Hematopoietic multipotent progenitor cell treated with erythropoietin and hydrocortisone succinate and interleukin-3 and kit ligand, for 15 days (in vitro differentiated cells): ENCODE data around the gene AK4.
A peak's percentile ranks its signal among the peaks of the same experiment; 100 is the strongest.
"Not testable (repeated sequence)": the region's sequence is repeated elsewhere in the genome, so short reads cannot be mapped to it uniquely, and the experiment has no call there.

Source experiments
- DNase-seq: peaks from one replicate; pipeline ENCODE4 v3.0.0-alpha.2; 2015; ENCODE audit warnings: low spot score

Gene AK4

GRCh38 chr1:65150583-65151263 is 2.7 kb downstream of the AK4 start:
- no peak for DNase-seq

GRCh38 chr1:65151641-65152040 is 3.6 kb downstream of the AK4 start:
- peak; percentile 23 for DNase-seq

GRCh38 chr1:65153635-65154034 is 5.6 kb downstream of the AK4 start:
- no peak for DNase-seq

DNA sequence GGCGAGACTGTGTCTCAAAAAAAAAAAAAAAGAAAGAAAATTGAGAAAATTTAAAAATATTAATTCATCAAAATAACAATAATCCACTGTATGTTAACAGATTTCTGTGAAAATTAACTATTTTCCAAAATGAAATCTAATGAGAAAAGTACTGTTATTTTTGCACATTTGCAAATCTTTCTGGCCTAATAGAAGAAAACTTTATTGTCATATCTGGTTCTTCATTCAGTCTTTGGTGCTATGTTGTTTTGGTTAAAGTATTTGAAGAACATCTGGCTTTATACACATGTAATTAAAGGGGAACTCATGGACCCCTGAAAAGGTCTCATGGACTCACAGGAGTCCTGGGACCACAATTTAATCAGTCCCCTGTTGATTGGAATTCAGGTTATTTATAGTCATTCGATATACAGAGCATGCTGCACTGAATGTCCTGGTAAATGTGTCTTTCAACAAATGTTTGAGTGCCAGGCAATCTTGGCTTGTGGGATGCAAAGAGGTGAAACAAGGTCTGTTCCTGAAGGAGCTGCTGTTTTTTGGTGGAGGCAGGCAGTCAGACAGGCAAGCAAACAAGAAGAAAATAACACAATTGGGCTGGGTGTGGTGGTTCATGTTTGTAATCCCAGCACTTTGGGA is 9.0 kb downstream of the AK4 start:
- DNase-seq: no peak

DNA sequence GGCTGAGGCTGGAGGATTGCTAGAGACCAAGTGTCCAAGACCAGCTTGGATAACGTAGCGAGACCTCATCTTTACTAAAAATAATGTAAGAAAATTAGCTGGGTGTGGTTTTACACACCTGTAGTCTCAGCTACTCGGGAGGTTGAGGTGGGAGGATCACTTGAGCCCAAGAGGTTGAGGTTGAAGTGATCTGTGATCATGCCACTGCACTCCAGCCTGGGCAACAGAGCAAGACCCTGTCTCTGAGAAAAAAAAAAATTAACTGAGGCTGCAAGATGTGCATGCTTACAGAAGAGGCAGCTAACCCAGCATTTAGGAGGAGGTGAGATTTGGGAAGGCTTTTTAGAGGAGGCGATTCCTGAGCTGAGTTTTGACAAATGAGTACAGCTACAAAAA is 9.5 kb downstream of the AK4 start:
- DNase-seq: no peak

DNA sequence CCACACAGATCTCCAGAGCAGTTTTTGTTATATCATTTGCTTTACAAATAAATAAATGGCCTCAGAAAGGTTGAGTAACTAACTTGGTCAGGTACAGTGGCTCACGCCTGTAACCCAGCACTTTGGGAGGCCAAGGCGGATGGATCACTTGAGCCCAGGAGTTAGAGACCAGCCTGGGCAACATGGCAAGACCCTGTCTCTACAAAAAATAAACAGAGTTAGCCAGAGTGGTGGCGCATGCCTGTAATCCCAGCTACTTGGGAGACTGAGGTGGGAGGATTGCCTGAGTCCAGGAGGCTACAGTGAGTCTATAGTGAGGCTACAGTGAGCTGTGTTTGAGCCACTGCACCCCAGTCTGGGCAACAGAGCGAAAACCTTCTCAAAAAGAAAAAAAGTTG is 11.3 kb downstream of the AK4 start:
- not testable (repeated sequence) for DNase-seq

- no peak for DNase-seq
These were observed 12.0 kb downstream of the AK4 start for GRCh38 chr1:65159801-65160523.

GRCh38 chr1:65163201-65163805 is 15.3 kb downstream of the AK4 start:
- DNase-seq: no peak

DNA sequence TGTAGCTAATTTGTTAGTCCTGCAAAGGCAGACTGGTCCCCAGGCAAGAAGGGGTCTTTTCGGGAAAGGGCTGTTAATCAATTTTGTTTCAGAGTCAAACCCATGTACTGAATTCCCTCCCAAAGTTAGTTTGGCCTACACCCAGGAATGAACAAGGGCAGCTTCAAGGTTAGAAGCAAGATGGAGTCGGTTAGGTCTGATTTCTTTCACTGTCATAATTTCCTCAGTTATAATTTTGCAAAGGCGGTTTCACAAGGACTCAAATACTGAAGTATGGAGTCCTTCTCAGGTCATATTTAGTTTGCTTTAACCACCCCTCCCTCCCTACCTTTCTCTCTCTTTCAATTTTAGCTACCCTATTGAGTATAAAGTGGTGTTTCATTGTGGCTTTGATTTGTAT is 16.1 kb downstream of the AK4 start:
- DNase-seq: not testable (repeated sequence)

- DNase-seq: no peak
These were observed 16.6 kb downstream of the AK4 start for GRCh38 chr1:65164633-65165032.

GRCh38 chr1:65165269-65165993 is 17.4 kb downstream of the AK4 start:
- no peak for DNase-seq

DNA sequence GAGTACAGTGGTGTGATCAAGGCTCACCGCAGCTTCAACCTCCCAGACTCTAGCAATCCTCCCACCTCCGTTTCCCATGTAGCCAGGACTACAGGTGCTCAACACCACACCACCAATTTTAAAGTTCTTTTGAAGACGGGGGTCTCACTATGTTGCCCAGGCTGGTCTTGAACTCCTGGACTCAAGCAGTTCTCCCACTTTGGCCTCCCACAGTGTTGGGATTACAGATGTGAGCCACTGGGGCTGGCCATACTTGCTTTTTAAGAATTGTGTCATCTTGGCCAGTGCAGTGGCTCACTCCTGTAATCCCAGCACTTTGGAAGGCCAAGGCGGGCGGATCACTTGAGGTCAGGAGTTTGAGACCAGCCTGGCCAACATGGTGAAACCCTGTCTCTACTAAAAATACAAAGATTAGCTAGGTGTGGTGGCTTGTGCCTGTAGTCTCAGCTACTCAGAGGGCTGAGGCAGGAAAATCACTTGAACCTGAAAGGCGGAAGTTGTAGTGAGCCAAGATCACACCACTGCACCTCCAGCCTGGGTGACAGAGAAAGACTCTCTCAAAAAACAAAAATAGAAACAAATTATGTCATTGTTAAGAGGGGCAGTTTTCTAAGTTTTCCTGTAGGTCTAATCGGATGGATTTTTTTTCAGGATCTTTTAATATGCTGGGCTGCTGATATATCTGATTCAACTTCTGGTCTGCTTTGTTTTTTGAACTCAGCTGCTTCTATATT is 18.7 kb downstream of the AK4 start:
- no peak for DNase-seq

DNA sequence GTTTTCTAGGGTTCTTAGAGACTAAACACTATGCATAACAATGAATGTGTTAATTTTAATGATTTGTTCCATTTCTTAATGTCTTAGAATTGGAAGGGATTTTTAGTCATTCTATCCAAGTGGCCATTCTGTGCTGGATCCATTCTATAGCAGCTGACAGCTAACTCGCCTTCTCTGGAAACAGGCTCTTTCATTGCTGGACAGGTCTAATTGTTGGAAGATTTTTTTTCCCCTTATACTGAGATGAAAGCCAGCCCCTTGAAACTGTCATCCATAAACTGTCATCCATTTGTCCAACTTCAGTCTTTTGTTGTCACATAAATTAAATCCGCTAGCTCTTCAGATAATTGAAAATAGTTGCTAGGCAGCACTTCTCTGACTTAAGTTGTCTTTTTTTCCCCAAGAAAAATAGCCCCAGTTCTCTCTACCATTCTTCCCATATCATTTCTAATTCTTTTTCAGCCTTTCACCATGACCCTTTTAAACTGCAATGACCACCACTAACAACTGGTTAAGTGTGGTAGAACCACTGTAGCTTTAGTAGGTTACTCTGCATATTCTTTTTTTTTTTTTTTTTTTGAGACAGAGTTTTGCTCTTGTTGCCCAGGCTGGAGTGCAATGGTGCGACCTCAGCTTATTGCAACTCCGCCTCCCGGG is 19.7 kb downstream of the AK4 start:
- no peak for DNase-seq

DNA sequence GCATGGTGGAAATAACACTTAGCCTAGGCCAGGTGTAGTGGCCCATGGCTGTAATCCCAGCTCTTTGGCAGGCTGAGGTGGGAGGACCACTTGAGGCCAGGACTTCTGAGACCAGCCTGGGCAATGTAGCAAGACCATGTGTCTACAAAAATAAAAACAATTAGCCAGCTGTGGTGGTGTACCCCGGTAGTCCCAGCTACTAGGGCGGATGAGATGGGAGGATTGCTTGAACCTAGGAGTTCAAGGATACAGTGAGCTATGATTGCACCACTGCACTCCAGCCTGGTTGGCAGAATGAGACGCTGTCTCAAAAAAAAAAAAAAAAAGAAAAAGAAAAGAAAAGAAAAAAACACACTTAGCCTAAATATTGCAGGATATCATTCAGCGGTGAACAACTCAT is 20.9 kb downstream of the AK4 start:
- no peak for DNase-seq

DNA sequence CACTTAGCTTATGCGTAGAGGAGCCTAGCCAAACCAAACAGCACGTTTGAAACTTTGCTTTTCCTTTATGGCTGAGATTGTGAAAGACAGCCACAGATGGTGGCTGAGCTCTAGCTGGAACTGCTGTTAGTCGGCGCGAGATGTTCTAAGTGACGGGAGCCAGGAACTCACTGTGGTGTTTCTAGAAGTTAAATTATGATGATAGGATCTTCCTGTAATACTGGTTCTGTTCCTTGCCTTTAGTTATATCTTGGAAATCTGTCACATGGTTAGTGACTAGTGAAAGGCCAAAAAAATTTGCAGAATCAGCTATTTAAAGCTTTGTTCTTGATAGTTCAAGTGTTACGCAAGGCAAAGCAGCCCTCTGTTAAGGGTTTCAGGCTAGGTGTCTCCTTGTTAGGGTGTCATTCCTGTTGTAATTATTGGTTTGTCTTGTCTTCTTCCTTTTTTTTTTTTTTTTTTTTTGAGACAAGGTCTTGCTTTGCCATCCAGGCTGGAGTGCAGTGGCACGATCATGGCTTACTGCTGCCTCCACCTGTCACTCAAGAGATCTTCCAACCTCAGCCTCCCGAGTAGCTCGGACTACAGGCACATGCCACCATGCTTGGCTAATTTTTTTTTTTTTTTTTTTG is 22.6 kb downstream of the AK4 start:
- DNase-seq: no peak

DNA sequence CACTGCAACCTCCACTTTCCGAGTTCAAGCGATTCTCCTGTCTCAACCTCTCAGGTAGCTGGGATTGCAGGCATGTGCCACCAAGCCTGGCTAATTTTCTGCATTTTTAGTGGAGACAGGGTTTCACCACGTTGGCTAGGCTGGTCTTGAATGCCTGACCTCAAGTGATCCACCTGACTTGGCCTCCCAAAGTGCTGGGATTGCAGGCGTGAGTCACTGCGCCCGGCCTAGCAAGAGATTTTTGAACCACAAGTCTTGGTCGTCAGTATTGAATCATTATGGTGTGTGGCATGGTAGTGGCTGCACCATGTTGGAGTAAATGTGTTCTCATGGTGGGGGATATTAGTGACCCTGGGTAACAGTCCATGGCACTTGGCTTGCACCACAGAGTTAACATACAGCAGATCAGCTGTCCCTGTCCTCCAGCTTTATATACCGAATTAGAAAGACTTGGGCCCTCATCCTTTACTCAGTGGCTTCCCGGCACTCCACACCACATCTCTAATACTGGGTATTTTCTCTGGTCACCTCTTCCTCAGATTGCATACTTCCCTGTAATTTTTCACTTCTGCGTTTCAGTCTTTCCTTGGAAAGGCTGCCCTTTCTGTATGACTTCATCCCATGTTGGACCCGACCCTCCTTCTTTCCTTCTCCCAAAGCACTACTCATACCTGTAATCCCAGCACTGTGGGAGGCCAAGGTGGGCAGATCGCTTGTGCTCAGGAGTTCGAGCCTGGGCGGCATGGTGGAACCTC is 25.1 kb downstream of the AK4 start:
- DNase-seq: no peak

DNA sequence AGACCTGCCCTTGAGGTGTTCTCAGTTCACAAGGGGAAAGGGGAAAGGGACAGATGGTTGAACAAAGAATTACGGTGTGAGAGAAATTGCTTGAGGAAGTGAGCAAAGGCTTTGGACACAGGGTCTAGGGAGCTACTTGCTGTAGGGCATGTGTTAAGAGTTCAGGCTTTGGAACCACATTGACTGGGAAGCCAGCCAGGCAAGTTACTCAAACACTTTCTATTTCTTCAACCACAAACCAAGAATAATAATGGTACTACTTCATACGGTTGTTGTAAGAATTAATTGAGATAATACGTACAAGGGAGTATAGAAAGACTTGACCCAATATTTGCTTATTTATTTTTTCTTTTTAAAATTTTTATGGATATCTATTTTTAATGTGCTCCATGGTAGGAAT is 26.6 kb downstream of the AK4 start:
- DNase-seq: no peak

- DNase-seq: no peak
These were observed 27.4 kb downstream of the AK4 start for GRCh38 chr1:65175171-65176055.

DNA sequence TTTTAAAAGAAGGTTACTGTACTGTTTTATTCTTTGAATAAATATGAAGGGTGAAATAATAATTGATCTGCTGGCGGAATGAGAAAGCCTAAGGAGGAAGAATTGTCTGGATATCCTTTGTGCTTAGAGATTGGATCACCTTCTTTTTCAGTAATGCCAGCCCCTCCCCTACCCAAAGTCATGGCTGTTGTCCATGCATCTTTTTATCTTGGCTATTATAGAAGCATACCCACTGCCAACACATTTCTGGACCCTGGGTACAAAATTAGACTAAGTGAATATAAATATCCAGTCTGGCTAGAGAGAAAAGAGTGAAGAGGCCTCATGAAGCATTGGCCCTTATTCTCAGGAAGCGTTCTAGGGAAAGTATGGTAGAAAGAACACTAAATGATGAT is 28.1 kb downstream of the AK4 start:
- no peak for DNase-seq
